CD4-positive, alpha-beta T cell treated with Interleukin-15 for 4 hours (primary cell): ENCODE results near the gene NRAS.

Experiments used
- DNase-seq: peaks from one replicate; pipeline ENCODE4 v3.0.0-alpha.2; 2020; ENCODE audit warnings: low spot score

NRAS gene

GRCh38 chr1:114676115-114676514 is 40.5 kb downstream of the NRAS start:
- DNase-seq, result no peak

DNA sequence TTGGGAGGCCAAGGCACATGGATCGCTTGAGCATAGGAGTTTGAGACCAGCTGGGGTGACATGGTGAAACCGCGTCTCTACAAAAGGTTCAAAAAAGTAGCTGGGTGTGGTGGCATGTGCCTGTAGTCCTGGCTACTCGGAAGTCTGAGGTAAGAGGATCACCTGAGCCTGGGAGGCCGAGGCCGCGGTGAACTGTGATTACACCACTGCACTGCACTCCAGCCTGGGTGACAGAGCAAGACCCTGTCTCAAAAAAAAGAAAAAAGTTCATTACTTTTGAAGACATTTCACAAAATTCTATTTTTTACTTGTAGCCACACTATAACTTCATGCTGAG is 44.7 kb downstream of the NRAS start:
- no peak for DNase-seq

DNA sequence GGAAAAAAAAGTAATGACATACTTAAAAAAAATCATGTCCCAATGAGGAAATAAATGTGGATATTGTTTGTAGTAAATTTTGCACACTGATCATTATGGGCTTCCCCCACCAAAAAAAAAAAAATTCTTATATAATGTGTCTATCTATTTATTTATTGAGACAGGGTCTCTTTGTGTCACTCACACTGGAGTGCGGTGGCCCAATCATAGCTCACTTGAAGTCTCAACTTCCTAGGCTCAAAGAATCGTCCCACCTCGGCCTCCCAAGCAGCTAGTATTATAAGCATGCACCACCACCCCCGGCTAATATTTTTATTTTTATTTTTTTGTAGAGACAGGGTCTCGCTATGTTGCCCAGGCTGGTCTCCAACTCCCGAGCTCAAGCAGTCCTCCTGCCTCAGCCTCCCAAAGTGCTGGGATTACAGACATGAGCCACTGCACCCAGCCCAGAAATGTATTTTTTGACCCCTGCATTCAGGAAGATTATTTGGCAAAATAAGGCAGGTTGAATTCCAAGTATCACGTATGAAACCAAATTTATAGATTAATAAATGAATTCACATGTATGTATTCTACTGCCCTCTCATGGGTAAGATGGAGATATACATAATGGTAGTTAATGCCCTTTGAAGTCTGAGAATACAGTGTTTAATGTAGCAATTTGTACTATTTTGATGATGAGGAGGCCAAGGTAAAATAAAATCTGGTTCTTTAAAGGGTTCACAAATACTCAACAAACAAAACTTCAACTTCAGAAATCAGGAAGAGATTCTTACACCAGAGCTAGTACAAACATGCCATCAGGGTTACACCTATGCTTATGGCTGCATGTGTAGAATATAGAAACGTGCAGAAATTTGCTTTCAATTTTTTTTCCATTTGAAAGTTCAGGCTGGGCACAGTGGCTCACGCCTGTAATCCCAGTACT is 45.3 kb downstream of the NRAS start:
- peak; percentile 12 for DNase-seq

DNA sequence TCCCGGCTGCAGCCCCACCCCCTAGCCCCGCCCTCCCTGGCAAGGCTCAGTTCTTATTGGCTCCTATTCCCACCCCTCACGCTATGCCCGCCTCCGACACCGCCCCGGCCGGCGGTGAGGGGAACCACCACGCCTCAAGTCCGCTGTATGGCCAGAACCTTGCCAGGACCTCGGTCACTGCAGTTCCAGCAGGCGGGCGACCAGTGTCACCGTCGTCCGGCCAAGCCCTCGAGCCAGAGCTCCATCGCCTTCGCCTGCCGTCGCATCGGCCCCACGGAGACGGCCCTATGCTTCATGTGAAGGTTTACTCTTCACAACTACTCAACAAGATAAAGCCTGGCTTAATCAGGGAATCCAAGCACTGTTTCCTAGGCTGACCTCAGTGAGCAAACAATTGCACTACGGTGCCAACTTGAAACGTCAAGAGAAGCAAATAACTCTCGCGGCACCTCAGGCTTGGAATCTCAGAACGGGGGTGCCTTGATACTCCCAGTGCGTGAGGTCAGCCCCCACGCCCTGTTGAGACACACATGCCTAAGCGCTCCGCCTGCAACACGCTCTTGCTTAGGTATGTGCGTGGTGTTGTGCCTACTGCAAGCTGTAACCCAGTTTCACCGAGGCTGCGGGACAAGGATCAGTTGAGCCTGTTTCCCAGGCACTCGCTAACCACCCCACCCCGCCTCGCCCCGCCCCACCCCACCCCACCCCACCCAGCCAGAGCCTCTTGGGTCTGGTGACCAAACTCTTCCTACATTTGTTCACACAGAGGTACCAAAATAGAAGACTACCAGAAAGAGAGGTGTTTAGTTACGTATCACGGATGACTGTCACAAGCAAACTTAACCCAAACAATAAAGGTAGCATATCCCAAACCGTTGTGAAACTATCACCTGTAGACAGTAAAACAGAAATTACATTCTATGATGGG is 46.2 kb downstream of the NRAS start:
- DNase-seq, result peak; percentile 84

DNA sequence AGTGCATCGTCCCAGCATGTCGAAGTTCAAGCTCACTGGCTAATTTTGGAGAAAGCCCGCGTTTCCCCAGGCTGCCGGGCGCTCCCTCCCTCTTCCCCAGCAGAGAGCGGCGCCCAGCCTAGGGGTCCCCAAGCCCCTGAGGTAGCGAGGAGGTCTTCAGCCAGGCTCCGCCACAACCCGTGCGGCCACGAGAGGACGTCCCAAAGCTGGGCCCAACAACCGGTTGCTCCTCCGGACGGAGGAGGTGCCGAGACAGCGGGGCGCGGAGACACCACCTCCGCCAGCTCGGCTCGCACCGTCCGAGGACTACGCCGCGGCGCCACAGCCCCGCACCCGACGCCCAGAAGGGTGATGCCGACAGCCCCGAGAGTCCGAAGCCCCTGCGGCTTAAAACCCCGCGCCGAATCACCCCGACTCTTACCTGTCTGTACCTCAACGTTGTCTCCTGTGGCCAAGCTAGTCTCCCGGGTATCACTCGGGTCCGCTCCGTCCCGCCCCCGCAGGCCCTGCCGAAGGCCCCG is 46.9 kb downstream of the NRAS start, which contains the start of gene DENND2C:
DENND2C (minus strand) TSS at position 488 of the 521 bp plus-strand sequence. CDS start 44,065 bp downstream, outside the sequence.
- no peak for DNase-seq

GRCh38 chr1:114668784-114669561 is 47.6 kb downstream of the NRAS start:
- DNase-seq, result no peak

- DNase-seq, result no peak
These were observed 48.2 kb downstream of the NRAS start for GRCh38 chr1:114668373-114668772.

DNA sequence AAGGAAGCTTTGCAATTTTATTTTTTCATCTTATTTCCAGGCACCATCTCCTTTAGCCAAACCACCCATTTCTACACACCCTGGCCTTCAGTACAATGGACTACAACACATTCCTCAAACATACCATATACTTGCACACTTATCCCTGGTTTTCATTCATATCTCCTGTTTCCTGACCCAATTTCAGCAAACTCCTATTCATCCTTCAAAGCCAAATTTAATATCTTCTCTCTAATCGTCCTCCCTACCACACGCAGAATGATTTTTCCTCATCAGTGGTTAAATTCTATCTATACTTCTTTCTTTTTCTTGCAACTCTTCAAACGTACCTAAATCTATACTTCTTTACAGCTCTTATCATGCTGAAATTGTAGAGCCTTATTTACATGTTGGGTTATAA is 49.6 kb downstream of the NRAS start:
- no peak for DNase-seq

- no peak for DNase-seq
These were observed 56.3 kb downstream of the NRAS start for GRCh38 chr1:114660238-114660637.
